ENCODE results near the gene DEFB124.

GRCh38 chr20:31430568-31431115, 44.3 kb downstream of the DEFB124 start:
- no peak for TF ChIP-seq CTCF (IDR thresholded peaks at IDR 0.05; ENCODE audit: insufficient read depth, low read length, poor library complexity, severe bottlenecking)
- no peak for TF ChIP-seq EZH2phosphoT487 (conservative IDR thresholded peaks at IDR 0.05; ENCODE audit: low read length)
